ENCODE results near the gene DNER. TPM values are rescaled to one million over a fixed set of nuclear protein-coding genes. Genes with fewer than 3 reads are reported as not detected.

The DNER gene
- total RNA-seq, 8 experiments from 2014 or later = 0.52 to 102 (median 62.3) TPM

DNA sequence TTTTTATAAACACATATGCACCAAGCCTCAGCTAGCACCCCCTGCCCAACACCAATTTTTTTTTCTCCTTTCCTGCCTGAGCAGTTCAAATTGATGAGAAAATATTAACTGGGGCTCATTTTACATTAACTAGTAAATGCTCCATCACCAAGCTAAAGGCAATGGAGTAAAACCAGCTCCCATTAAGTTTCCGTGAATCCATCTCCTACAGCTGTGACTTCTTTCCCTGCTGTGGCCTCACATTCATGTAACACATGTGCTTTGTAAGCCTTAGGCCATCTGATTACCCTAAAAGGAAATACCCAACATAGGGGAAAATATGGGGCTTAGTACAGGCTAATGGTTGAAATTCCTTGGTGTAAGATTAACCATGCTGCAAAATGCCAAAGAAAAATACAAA lies 60.8 kb downstream of the DNER start:
- in situ Hi-C loops (cut with MboI; ENCODE audit: low pct_unique_long_range_greater_than_20kb in 2 of 9, low sequenced_read_pairs in 9 of 9, unreplicated experiment in 9 of 9) = no loop called here
- WGBS, 10 experiments = 71 to 100% (median 81%) methylated on average over 1 of the region's 1 CpG; no CpG with 5 or more reads in 6 of the 10 experiments
- H3K4me1 ChIP-seq (replicated peaks in 1 of 2) = peaks cover 12 to 13% of the 10 kb centered on the region in 2 donors
- no peak overlapping the region for H3K4me3 ChIP-seq
- ATAC-seq (replicated peaks in 6 of 8) = no peak
- no peak overlapping the region for H3K27ac ChIP-seq

DNA sequence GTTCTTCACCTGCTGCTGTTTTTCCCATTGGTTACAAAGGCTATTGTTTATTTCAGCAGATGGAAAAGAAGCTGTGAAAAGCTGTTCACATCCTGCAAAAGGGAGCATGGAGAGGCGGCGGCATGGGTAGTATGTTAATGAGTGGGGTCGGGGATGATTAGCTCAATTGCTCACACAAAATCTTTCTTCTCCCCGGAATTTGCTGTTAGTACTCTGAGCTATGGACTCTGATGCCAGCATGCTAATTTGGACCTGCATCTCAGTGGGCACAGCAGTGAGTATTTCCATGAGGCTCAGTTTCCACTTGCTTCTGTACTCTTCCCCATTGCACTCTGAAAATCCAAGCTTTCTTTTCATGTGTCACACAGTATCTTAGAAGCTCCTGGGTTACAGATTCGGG lies 61.6 kb downstream of the DNER start:
- H3K27ac ChIP-seq = no peak overlapping the region
- no peak for ATAC-seq (replicated peaks in 6 of 8)
- in situ Hi-C loops (cut with MboI; ENCODE audit: low pct_unique_long_range_greater_than_20kb in 2 of 9, low sequenced_read_pairs in 9 of 9, unreplicated experiment in 9 of 9) = no loop called here
- WGBS, 10 experiments = 20 to 77% (median 54%) methylated on average over 1 to 4 of the region's 5 CpGs
- H3K4me1 ChIP-seq (replicated peaks in 1 of 2) = peaks cover 12 to 13% of the 10 kb centered on the region in 2 donors
- no peak overlapping the region for H3K4me3 ChIP-seq

DNA sequence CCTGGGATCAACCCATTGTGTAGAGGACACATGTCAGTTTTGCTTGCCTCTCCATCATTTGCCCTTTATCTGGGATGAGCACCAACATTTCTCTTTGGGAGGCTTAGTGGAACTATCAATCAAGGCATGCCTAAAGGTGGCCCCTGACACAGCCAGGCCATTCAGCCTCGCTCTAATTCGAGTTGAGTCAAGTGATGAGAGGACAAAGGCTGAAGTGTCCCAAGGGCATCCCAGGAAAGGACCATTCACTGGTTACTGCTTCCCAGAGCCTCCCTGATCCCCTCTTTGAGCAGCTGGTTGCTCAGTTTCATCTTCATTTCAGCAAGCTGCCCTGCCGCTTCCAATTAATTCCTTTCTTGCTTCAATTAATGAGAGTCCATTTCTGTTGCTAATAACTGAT lies 63.5 kb downstream of the DNER start:
- peaks cover 12 to 13% of the 10 kb centered on the region in 2 donors for H3K4me1 ChIP-seq (replicated peaks in 1 of 2)
- H3K4me3 ChIP-seq = no peak overlapping the region
- no peak for ATAC-seq (replicated peaks in 6 of 8)
- H3K27ac ChIP-seq = no peak overlapping the region
- in situ Hi-C loops (cut with MboI; ENCODE audit: low pct_unique_long_range_greater_than_20kb in 2 of 9, low sequenced_read_pairs in 9 of 9, unreplicated experiment in 9 of 9) = no loop called here
- 20 to 100% (median 77%) methylated on average over 1 to 3 of the region's 3 CpGs; no CpG with 5 or more reads in 3 of the 10 experiments for WGBS, 10 experiments

DNA sequence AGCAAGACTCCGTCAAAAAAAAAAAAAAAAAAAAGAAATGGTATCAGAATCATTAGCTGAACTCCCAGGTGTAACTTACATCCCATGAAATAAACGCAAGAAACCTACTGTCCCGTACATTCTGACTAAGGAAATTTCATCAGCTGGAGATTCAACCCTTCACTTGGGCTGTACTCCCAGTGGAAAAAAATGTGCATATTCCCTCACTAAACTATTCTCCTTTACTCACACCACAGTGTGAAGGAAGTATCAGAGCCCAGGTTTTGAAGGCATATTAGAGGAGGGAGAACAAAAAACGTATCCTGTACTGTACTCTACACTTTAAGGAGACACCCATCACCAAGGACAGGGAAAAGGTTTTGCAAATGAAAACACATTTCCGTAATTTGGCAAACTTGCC lies 64.3 kb downstream of the DNER start:
- peak in 3 of 8 experiments; percentile 56 to 81 (median 79) for ATAC-seq (replicated peaks in 6 of 8)
- Histone ChIP-seq H3K4me1 (replicated peaks in 1 of 2) (peaks cover 12 to 13% of the 10 kb centered on the region in 2 donors), H3K4me3 (no peak overlapping the region), H3K27ac (no peak overlapping the region)
- in situ Hi-C loops (cut with MboI; ENCODE audit: low pct_unique_long_range_greater_than_20kb in 2 of 9, low sequenced_read_pairs in 9 of 9, unreplicated experiment in 9 of 9) = no loop called here
- 13 to 100% (median 71%) methylated on average over 1 to 4 of the region's 5 CpGs for WGBS, 10 experiments

DNA sequence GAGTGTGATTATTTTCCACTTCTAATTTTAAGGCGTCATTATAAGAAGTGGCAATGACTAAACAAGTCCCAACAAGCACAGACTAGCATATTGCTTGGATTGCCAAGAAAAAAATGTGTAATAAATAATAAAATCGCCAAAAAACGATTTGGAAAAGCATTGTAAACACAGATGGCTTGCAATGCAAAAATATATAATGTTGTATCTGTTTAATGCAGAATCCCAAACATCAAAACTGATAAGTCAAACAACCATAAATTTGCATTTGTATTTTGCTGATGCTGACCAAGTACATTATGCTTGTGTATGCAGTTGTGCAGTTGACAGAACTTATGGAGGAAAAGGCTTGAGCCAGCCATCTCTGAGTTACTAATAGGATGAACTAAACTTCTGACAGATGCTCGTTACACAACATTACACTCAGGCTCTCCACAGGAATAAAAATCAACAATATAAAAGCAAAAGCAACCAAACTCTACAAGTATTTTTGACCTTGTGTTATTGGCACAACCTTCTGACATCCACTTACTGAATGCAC lies 68.1 kb downstream of the DNER start:
- no peak overlapping the region for H3K4me3 ChIP-seq
- H3K27ac ChIP-seq = no peak overlapping the region
- in situ Hi-C loops (cut with MboI; ENCODE audit: low pct_unique_long_range_greater_than_20kb in 2 of 9, low sequenced_read_pairs in 9 of 9, unreplicated experiment in 9 of 9) = no loop called here
- H3K4me1 ChIP-seq (replicated peaks in 1 of 2) = no peaks in the 10 kb centered on the region
- ATAC-seq (replicated peaks in 6 of 8) = peak in 3 of 8 experiments; percentile 27 to 62 (median 51)
- WGBS, 10 experiments = 0 to 100% (median 66%) methylated on average over 1 to 4 of the region's 4 CpGs

DNA sequence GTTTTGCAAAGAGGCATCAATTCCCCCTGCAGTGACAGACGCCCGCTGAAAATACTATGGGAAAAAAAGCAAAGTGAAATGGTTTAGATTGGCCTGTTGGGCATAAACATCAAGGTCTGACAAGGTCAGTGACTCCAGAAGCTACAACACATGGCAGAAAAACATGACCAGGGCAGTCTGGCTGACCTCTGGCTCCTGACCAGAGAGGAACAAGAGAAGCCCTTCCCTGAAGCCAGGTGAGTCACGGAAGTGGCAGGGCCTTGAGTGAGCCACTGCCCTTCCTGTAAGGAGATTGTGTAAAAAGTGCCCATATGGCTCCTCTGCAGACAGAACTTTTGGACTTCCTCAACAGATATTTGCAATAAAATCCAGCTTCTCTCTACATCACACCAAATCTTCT lies 72.0 kb downstream of the DNER start:
- in situ Hi-C loops (cut with MboI; ENCODE audit: low pct_unique_long_range_greater_than_20kb in 2 of 9, low sequenced_read_pairs in 9 of 9, unreplicated experiment in 9 of 9) = no loop called here
- no peak overlapping the region for H3K4me3 ChIP-seq
- ATAC-seq (replicated peaks in 6 of 8) = peak in 2 of 8 experiments; percentile 15 to 49
- H3K4me1 ChIP-seq (replicated peaks in 1 of 2) = no peaks in the 10 kb centered on the region
- WGBS, 10 experiments = 93 to 100% (median 100%) methylated on average over 1 to 3 of the region's 3 CpGs; no CpG with 5 or more reads in 2 of the 10 experiments
- no peak overlapping the region for H3K27ac ChIP-seq

DNA sequence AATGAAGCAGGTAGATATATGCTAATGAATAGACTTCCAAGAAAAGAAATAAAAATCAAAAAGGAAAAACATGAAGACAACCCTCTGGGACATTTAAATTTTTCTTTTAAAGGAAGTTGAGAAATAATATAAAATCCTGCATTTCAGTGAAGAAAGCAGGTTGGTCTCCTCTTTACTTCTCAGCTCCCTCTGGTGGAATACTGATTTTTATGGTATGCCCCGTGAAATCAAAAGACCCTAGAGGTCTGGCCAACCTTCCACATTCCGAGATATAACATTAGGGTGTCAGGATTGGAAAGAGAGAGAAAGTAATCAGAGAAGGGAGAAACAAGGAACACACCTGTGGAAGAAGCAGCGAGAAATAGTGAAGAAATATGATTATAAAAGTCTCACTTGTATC lies 72.7 kb downstream of the DNER start:
- in situ Hi-C loops (cut with MboI; ENCODE audit: low pct_unique_long_range_greater_than_20kb in 2 of 9, low sequenced_read_pairs in 9 of 9, unreplicated experiment in 9 of 9) = no loop called here
- WGBS, 10 experiments = 22 to 86% (median 62%) methylated on average over 2 to 3 of the region's 3 CpGs
- H3K27ac ChIP-seq = no peak overlapping the region
- no peak for ATAC-seq (replicated peaks in 6 of 8)
- no peaks in the 10 kb centered on the region for H3K4me1 ChIP-seq (replicated peaks in 1 of 2)
- H3K4me3 ChIP-seq = no peak overlapping the region

DNA sequence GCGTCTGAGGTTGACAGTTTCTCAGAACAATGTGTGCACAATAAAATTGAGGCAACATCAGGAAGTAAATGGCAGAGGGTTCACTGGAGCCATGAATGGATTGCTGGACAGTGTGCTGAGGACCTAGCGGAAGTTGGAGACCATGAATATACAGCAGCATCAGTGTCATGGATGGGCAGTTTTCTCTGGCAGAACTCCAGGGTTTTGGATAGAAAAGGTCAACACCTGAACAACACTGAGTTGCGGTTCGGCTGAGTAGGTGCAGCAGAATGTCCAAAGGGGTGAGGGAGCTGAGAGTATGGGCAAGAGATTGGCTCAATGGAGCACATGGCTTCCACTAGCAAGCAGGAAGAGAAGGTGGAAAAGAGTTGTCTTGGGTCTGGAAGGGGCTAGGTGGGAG lies 73.7 kb downstream of the DNER start:
- H3K4me3 ChIP-seq = no peak overlapping the region
- WGBS, 10 experiments = 85 to 100% (median 96%) methylated on average over 1 to 4 of the region's 4 CpGs; no CpG with 5 or more reads in 1 of the 10 experiments
- peaks cover 0 to under 1% of the 10 kb centered on the region in 2 donors for H3K4me1 ChIP-seq (replicated peaks in 1 of 2)
- in situ Hi-C loops (cut with MboI; ENCODE audit: low pct_unique_long_range_greater_than_20kb in 2 of 9, low sequenced_read_pairs in 9 of 9, unreplicated experiment in 9 of 9) = no loop called here
- no peak for ATAC-seq (replicated peaks in 6 of 8)
- no peak overlapping the region for H3K27ac ChIP-seq

DNA sequence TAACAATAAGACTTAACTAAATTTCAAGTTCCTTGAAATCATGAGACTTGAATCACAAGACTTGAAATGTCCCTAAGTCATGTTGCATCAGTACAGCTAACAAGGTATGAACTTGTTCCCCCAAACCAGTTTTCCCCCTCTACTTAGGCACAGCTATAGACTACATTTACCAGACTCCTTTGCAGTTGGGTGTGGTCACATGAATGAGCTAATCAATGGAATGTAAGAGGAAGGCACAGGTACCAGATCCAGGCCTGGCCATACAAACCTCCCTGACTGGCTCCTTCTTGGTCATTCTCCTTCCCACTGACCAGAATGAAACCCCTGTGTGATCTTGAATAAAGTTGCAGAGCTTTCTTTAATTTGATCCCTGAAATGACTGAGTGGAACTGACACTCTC lies 77.8 kb downstream of the DNER start:
- ATAC-seq (replicated peaks in 6 of 8) = peak in 3 of 8 experiments; percentile 27 to 53 (median 46)
- in situ Hi-C loops (cut with MboI; ENCODE audit: low pct_unique_long_range_greater_than_20kb in 2 of 9, low sequenced_read_pairs in 9 of 9, unreplicated experiment in 9 of 9) = no loop called here
- Histone ChIP-seq H3K4me3 (no peak overlapping the region), H3K4me1 (replicated peaks in 1 of 2) (peaks cover 14 to 25% of the 10 kb centered on the region in 2 donors), H3K27ac (no peak overlapping the region)

DNA sequence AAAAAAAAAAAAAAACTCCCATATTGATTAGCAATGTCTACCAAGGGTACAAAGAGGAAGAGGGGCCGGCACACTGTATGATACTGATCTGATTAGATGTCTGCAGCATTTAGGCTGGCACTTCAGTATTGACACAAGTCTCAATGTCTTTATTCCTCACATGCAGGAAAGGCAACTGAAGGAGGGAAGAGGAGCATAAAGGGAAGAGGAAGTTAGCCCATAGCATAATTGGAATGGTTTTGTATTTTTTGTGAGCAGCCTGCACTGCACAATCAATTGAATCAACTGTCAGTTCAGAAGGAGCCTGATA lies 79.0 kb downstream of the DNER start:
- peaks cover 14 to 25% of the 10 kb centered on the region in 2 donors for H3K4me1 ChIP-seq (replicated peaks in 1 of 2)
- no peak overlapping the region for H3K4me3 ChIP-seq
- ATAC-seq (replicated peaks in 6 of 8) = no peak
- H3K27ac ChIP-seq = no peak overlapping the region
- in situ Hi-C loops (cut with MboI; ENCODE audit: low pct_unique_long_range_greater_than_20kb in 2 of 9, low sequenced_read_pairs in 9 of 9, unreplicated experiment in 9 of 9) = no loop called here
- WGBS, 10 experiments = 22 to 80% (median 60%) methylated on average over 1 of the region's 1 CpG; no CpG with 5 or more reads in 5 of the 10 experiments

DNA sequence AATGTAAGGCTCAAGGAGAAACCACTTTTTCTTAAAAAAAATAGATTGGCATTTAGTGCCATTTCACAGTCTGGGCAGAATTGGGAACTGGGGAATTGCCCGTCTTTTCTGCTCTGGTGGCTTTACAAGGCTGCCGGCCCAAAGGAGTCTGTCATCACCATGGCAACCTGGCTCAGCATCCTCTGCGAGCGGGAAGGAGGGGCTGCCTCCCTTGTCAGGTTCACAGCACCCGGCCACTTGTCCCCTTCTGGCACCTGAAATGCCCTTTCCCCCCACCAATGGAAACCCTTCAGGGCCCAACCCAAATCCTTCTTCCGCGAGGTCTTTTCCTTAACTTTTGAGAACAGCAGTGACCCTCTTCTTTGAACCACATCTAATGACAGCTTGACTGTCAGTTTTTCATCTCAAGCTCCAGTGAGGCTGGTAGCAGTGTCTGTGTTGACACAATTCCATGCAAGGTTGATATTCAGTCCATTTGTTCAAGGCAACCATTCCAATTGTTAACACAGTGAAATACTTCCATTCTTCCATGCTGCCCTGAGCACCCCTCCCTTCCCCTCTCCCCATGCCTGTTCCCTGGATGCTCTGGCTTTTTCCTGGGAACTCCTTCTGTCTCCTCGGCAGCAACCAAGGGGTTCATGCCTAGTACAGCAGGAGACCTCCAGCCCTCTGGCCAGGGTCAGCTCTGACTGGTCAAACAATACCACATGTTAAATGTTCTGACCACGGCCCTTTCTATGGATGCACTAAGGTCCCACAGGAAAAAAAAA lies 79.6 kb downstream of the DNER start:
- Histone ChIP-seq H3K4me3 (no peak overlapping the region), H3K27ac (peak overlapping the region in 1 of 2 donors; percentile 1), H3K4me1 (replicated peaks in 1 of 2) (peaks cover 14 to 25% of the 10 kb centered on the region in 2 donors)
- in situ Hi-C loops (cut with MboI; ENCODE audit: low pct_unique_long_range_greater_than_20kb in 2 of 9, low sequenced_read_pairs in 9 of 9, unreplicated experiment in 9 of 9) = no loop called here
- peak in 5 of 8 experiments; percentile 88 to 96 (median 92) for ATAC-seq (replicated peaks in 6 of 8)
- WGBS, 10 experiments = 0 to 76% (median 35%) methylated on average over 1 to 8 of the region's 9 CpGs; no CpG with 5 or more reads in 2 of the 10 experiments

DNA sequence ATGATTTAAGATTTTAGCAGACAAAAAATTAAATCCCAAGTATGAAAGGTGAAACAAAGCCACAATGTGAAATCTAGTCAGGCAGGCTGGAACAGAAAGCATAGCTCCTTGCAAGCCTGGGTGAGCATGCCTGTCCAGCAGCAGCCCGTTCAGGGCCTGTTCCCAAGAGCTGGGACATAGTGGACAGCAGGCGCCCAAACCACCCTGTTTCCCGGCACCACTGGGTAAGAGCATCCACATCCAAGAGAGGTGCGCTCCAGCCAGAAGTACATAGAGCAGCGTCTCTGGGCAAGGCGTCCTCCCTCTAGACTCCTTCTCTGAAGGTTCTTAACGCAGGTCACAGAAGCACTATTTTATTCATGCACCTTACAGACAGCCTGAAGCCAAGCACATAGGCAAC lies 80.8 kb downstream of the DNER start:
- peak in 1 of 8 experiments; percentile 20 for ATAC-seq (replicated peaks in 6 of 8)
- peaks cover 14 to 25% of the 10 kb centered on the region in 2 donors for H3K4me1 ChIP-seq (replicated peaks in 1 of 2)
- no peak overlapping the region for H3K27ac ChIP-seq
- in situ Hi-C loops (cut with MboI; ENCODE audit: low pct_unique_long_range_greater_than_20kb in 2 of 9, low sequenced_read_pairs in 9 of 9, unreplicated experiment in 9 of 9) = no loop called here
- 40 to 100% (median 72%) methylated on average over 1 to 7 of the region's 7 CpGs; no CpG with 5 or more reads in 5 of the 10 experiments for WGBS, 10 experiments
- H3K4me3 ChIP-seq = no peak overlapping the region

DNA sequence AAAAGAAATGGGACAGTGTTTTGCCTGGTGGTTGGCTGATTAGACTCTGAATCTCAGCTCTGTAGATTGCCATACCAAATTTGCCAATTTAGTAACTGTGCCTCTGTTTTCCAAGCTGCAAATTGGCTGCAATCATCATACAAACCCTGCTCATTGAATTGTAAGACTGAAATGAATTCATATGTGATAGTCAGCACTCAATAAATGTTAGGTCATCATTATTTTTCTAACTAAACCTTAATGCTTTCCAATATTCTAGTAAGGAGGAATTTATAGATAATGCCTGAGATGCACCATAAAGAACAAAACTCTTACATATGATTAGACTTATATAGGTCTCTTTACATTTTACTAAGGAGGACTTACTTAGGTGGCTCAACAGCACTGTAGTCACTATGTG lies 85.3 kb downstream of the DNER start:
- no peak overlapping the region for H3K4me3 ChIP-seq
- H3K4me1 ChIP-seq (replicated peaks in 1 of 2) = peaks cover 4 to 26% of the 10 kb centered on the region in 2 donors
- ATAC-seq (replicated peaks in 6 of 8) = no peak
- in situ Hi-C loops (cut with MboI; ENCODE audit: low pct_unique_long_range_greater_than_20kb in 2 of 9, low sequenced_read_pairs in 9 of 9, unreplicated experiment in 9 of 9) = no loop called here
- H3K27ac ChIP-seq = no peak overlapping the region

DNA sequence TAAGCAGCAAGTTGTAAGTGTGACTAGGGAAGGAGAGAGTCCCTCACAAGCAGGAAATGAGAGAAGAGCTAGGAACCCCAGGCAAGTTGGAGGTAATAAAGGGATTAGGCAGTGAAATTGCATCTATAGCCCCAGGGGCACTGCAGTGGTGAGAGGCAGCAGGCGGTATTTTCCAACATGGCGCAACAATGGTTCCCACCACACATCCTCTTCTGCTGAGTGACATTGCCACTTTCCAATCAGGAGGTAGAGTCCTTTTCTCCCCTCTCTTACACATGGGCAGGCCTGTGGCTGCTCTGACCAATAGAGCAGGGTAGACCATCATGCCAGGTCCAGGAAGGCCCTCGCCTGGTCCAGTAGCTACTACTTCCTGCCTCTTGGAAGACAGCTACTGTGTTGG lies 86.6 kb downstream of the DNER start:
- H3K4me3 ChIP-seq = no peak overlapping the region
- peak overlapping the region in 1 of 2 donors; percentile 23 for H3K27ac ChIP-seq
- H3K4me1 ChIP-seq (replicated peaks in 1 of 2) = peaks cover 0 to 16% of the 10 kb centered on the region in 2 donors
- peak in 1 of 8 experiments; percentile 41 for ATAC-seq (replicated peaks in 6 of 8)
- WGBS, 10 experiments = 54 to 100% (median 64%) methylated on average over 1 to 3 of the region's 3 CpGs; no CpG with 5 or more reads in 3 of the 10 experiments
- in situ Hi-C loops (cut with MboI; ENCODE audit: low pct_unique_long_range_greater_than_20kb in 2 of 9, low sequenced_read_pairs in 9 of 9, unreplicated experiment in 9 of 9) = no loop called here

All from motor neuron (in vitro differentiated cells).